Astrocyte of the hippocampus (primary cell): ENCODE data around the gene DIRAS3.
A peak's percentile ranks its signal among the peaks of the same experiment; 100 is the strongest.
"Not testable (repeated sequence)": the region's sequence is repeated elsewhere in the genome, so short reads cannot be mapped to it uniquely, and the experiment has no call there.

ENCODE experiments used
- DNase-seq: peaks from one replicate; pipeline ENCODE4 v3.0.0; 2011; ENCODE audit warnings: low read depth, low spot score

The DIRAS3 gene

GRCh38 chr1:68024635-68025338, 25.6 kb downstream of the DIRAS3 start:
- no peak for DNase-seq

GRCh38 chr1:68016381-68016780, 34.0 kb downstream of the DIRAS3 start:
- peak; percentile 81 for DNase-seq

- no peak for DNase-seq
These were observed 34.5 kb downstream of the DIRAS3 start for GRCh38 chr1:68015971-68016370.

GRCh38 chr1:68015369-68015768, 35.1 kb downstream of the DIRAS3 start:
- peak; percentile 10 for DNase-seq

- DNase-seq, result no peak
These were observed 37.1 kb downstream of the DIRAS3 start for GRCh38 chr1:68013351-68013750.

- DNase-seq, result peak; percentile 5
These were observed 38.6 kb downstream of the DIRAS3 start for GRCh38 chr1:68011657-68012375.

GRCh38 chr1:68010543-68010942, 39.9 kb downstream of the DIRAS3 start:
- DNase-seq, result no peak

GRCh38 chr1:68010090-68010489, 40.3 kb downstream of the DIRAS3 start:
- peak; percentile 10 for DNase-seq

- not testable (repeated sequence) for DNase-seq
These were observed 46.8 kb downstream of the DIRAS3 start for GRCh38 chr1:68003626-68004025.

GRCh38 chr1:68000191-68000590, 50.2 kb downstream of the DIRAS3 start:
- no peak for DNase-seq

GRCh38 chr1:67997746-67998145, 52.7 kb downstream of the DIRAS3 start:
- no peak for DNase-seq
